NOMO-1 (cell line): ENCODE results near the gene OR7C1.
"Not testable (repeated sequence)": the region's sequence is repeated elsewhere in the genome, so short reads cannot be mapped to it uniquely, and the experiment has no call there.

Experiments
- DNase-seq, 2 experiments: peaks; one replicate each; lab custom pipeline; 2025; ENCODE audit not compliant: unreplicated experiment in 2 of 2; lab: John Stamatoyannopoulos, UW

The OR7C1 gene

DNA sequence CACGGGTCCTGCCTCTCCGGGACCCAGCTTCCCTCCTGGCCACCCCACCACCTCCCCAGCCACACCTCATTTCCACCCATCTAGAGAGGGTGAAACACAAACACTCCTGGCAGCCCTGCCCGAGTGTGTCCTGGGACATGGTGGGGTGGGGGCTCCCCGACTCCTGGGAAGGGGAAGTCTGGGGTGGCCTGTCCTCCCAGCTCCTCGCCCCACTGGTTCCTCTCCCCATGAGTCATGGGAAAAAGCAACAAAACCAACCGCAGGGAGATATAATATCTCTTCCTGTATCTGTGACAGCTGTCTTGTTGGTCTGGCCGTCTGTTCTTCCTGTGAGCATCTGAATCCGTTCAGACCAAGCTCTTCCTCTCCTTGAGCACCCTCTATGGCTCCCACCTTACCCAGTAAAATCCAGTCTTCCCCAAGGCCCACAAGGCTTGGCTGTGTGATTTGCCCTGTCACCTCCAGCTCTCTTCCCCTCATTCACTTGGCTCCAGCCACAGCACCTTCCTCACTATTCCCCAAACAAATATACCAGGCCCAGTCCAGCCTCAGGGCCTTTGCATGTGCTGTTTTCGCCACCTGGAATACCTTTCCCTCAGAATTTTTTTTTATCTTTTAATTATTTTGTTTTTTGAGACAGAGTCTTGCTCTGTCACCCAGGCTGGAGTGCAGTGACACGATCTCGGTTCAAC lies 49.7 kb downstream of the OR7C1 start:
- DNase-seq: peak; percentile 77 to 89

GRCh38 chr19:14784730-14785101 lies 50.3 kb downstream of the OR7C1 start:
- DNase-seq: peak; percentile 77 to 85

- peak in 1 of 2 experiments; percentile 47 for DNase-seq
Measured at GRCh38 chr19:14783410-14783998, 51.5 kb downstream of the OR7C1 start.

GRCh38 chr19:14782626-14783409 lies 52.2 kb downstream of the OR7C1 start:
- DNase-seq: no peak

GRCh38 chr19:14781713-14782536 lies 53.1 kb downstream of the OR7C1 start:
- not testable (repeated sequence) for DNase-seq

GRCh38 chr19:14780622-14781225 lies 54.3 kb downstream of the OR7C1 start:
- not testable (repeated sequence) for DNase-seq

GRCh38 chr19:14779151-14779550 lies 55.8 kb downstream of the OR7C1 start:
- DNase-seq: no peak

DNA sequence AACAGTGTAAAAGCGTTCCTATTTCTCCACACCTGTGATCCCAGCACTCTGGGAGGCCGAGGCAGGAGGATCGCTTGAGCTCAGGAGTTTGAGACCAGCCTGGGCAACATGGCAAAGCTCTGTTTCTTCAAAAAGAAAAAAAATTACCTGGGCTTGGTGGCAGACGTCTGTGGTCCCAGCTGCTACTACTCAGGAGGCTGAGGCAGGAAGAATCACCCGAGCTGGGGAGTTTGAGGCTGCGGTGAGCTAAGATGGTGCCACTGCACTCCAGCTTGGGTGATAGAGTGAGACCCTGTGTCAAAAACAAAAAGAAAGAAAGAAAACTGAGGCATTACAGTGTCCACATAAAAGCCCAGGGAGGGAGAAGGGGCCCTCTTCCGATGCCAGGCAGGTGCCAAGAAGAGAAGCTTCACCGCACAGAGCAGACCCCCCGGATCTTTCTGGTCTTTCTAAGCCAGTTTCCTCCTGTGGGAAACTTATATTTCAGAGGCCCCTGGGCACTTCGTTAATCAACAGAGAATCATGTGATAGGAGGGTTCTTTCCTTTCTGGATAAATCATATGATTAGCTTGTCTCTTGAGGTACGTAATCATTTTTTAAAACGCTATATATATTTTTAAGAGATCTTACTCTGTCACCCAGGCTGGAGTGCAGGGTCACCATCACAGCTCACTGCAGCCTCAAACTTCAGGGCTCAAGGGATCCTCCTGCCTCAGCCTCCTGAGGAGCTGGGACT lies 56.7 kb downstream of the OR7C1 start, which contains the start of gene ADGRE2:
ADGRE2 (minus strand) TSS at position 451 of the 736 bp plus-strand sequence. CDS start 1,804 bp downstream, outside the sequence.
- not testable (repeated sequence) for DNase-seq

- DNase-seq: not testable (repeated sequence)
Measured at GRCh38 chr19:14777645-14778044, 57.3 kb downstream of the OR7C1 start.

- DNase-seq: no peak
Measured at GRCh38 chr19:14775869-14776586, 59.0 kb downstream of the OR7C1 start.

GRCh38 chr19:14775326-14775725 lies 59.7 kb downstream of the OR7C1 start:
- not testable (repeated sequence) for DNase-seq

GRCh38 chr19:14774373-14774772 lies 60.6 kb downstream of the OR7C1 start:
- no peak for DNase-seq

- DNase-seq: not testable (repeated sequence)
Measured at GRCh38 chr19:14773722-14774121, 61.3 kb downstream of the OR7C1 start.

DNA sequence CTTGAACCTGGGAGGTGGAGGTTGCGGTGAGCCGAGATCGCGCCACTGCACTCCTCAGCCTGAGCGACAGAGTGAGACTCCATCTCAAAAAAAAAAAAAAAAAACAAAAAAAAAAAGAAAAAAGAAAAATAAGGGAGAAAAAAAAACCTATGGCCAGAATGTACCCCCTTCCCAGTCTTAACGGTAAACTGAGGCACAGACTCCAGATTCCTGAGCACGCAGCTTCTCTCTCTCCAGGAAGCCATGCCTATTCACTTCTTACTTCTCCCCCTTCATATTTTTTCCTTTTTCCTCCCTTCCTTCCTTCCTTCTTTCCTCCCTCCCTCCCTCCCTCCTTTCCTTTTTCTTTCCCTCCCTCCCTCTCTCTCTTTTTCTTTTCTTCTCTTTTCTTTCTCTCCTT lies 62.0 kb downstream of the OR7C1 start:
- no peak for DNase-seq

DNA sequence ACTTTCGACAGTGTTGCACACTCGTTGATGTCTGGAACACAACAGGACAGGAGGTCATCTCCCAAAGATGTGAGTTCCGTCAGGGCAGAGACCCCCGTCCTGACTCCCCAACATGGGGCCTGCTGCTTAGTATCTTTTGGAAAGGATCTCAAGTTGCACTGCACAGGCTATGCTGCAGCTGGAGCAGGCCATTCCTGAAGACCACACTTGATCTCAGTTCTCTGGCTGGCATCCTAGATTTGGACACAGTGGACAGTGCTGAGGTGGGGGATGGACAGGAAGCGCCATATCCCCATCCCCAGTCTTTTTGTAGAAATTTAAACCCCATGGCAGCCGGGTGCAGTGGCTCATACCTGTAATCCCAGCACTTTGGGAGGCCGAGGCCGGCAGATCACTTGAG lies 62.5 kb downstream of the OR7C1 start:
- no peak for DNase-seq

GRCh38 chr19:14770944-14771839 lies 63.8 kb downstream of the OR7C1 start:
- no peak for DNase-seq

GRCh38 chr19:14770136-14770535 lies 64.8 kb downstream of the OR7C1 start:
- no peak for DNase-seq

GRCh38 chr19:14769201-14769600 lies 65.8 kb downstream of the OR7C1 start:
- no peak for DNase-seq
